ENCODE measurements around the gene NXPH3.
"Not testable (repeated sequence)": the region's sequence is repeated elsewhere in the genome, so short reads cannot be mapped to it uniquely, and the experiment has no call there.

Gene NXPH3

GRCh38 chr17:49554694-49555494 is 20.8 kb upstream of the NXPH3 start:
- no peak for DNase-seq

- no peak for DNase-seq
Observed at GRCh38 chr17:49555495-49556222, 20.0 kb upstream of the NXPH3 start.

- peak; percentile 61 for DNase-seq
Observed at GRCh38 chr17:49556223-49556943, 19.3 kb upstream of the NXPH3 start.

- DNase-seq, result peak; percentile 71
Observed at GRCh38 chr17:49557312-49558024, 18.2 kb upstream of the NXPH3 start.

- no peak for DNase-seq
Observed at GRCh38 chr17:49564638-49565037, 11.0 kb upstream of the NXPH3 start.

GRCh38 chr17:49565948-49566491 is 9.7 kb upstream of the NXPH3 start:
- DNase-seq, result peak; percentile 17

- no peak for DNase-seq
Observed at GRCh38 chr17:49566668-49567071, 9.0 kb upstream of the NXPH3 start.

- DNase-seq, result no peak
Observed at GRCh38 chr17:49567104-49567521, 8.6 kb upstream of the NXPH3 start.

GRCh38 chr17:49567871-49568694 is 7.6 kb upstream of the NXPH3 start:
- no peak for DNase-seq

GRCh38 chr17:49568695-49569047 is 7.0 kb upstream of the NXPH3 start:
- not testable (repeated sequence) for DNase-seq

GRCh38 chr17:49570540-49571242 is 5.0 kb upstream of the NXPH3 start:
- DNase-seq, result no peak

- DNase-seq, result no peak
Observed at GRCh38 chr17:49571283-49571682, 4.4 kb upstream of the NXPH3 start.

- no peak for DNase-seq
Observed at GRCh38 chr17:49571764-49572163, 3.9 kb upstream of the NXPH3 start.

GRCh38 chr17:49572226-49572625 is 3.4 kb upstream of the NXPH3 start:
- no peak for DNase-seq

- no peak for DNase-seq
Observed at GRCh38 chr17:49572806-49573420, 2.8 kb upstream of the NXPH3 start.

- no peak for DNase-seq
Observed at GRCh38 chr17:49573510-49574322, 2.0 kb upstream of the NXPH3 start.

GRCh38 chr17:49574323-49574781 is 1.3 kb upstream of the NXPH3 start:
- no peak for DNase-seq

- no peak for DNase-seq
Observed at GRCh38 chr17:49574945-49575678, 559 bp upstream of the NXPH3 start.
